ENCODE results near the gene FAM174C.

FAM174C gene

DNA sequence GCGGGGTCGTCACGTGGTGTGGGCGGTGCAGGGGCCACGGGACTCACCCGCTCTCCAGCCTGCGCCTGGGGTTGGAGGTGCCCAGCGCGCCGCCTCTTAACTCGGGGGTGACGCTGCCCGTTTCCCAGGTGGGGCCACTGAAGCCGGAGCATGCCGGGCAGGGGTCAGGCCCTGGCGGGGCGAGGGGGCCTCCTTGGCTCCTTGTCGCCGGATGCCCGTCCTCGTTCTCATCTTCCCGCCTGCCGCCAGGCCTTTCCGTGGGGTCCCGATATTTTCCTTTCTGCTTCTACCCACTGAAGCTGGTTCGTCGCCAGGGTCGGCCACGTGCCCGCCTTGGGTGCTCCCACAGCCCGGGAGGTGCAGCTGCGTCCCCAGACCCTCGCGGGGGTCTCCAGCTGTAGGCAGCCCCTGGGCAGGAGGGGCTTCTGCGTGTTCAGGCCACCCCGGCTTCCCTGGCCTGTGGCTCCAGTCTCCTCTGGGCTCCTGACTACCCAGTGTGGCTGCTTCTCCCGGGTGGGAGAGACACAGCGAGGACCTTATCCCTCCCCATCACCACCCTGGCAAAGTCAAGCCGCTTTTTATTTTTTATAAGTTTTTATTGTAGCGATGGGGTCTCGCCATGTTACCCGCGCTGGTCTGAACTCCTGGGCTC is 772 bp downstream of the FAM174C start:
- DNase-seq = no peak

DNA sequence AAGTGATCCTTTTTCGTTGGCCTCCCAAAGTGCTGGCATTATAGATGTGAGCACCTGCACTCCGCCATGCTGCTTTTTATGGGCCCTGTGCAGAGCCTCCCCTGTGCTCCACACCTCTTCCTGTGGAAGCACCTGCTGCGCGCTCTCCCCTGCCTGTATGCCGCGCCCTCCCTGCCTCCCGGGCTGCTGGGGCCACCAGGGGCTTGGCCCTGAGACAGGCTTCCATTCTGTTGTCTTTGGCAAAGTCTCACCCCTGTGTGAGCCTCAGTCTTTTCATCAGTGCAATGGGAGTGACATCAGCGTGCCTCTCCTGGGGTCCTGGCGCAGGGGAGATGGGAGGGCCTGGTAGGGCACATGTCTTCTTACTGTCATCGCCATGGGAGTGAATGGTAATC is 1.3 kb downstream of the FAM174C start:
- DNase-seq = peak; percentile 41

GRCh38 chr19:1277061-1277460 is 1.7 kb downstream of the FAM174C start:
- DNase-seq = no peak

DNA sequence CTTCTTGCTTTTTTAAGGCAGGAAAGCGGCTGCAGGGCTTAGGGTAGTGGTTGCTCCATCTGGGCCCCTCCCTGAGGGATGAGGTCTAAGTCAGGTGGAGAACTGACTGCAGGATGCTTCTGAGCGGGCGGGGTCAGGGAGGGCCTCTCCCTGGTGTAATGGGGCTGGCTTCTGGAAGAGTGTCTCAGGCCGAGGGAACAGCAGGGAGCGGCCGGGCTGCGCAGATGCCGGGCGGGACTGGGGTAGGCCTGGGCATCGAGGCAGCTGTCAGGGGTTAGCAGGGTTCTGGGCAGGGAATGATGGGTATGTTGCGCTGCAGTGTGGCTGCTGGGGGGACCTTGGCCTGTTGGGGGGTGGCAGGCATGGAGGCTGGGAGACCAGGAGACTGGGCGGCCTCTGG is 2.7 kb downstream of the FAM174C start:
- no peak for DNase-seq

DNA sequence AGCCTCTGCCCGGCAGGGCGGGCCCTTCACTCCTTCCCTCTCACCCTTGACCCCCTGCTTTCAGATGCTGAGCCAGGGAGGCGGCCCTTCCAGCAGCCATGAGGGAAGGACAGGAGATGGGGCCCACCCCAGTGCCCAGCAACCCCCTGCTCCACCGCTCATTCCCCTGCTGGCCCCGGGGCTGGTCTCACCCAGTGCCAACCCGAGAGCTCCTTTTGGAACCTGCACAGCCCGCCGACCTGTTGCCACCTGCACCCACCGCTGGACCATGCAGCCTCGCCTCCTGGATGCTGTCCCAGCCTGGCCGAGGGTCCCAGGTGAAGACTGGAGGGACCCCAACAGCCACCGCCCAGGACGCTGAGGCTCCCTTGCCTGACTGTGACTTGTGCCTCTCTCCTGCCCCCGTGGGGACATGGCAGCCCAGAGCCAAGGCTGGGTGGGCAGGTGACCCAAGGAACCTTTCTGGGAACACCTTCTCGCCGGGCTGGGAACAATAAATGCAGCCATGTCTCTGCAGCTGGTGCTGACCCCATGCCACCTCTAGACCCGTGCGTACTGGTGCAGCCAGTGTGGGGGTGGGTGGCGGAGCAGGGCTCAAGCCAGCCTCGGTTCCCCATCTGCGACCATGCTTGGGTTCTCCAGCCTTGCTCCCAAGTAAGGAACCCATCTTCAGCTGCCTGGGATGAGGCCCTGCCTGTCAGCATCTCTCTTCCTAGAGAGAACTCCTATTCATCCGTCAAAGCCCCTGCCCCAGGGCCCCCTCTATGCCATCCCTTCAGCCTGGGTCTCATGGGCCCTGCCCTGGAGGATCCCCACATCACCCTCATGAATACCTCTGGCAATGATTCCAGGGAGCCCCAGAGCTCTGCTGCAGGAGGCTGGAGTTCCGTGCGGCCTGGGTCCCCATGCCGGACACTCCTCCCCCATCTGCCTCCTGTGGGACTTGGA is 3.7 kb downstream of the FAM174C start:
- DNase-seq = no peak

DNA sequence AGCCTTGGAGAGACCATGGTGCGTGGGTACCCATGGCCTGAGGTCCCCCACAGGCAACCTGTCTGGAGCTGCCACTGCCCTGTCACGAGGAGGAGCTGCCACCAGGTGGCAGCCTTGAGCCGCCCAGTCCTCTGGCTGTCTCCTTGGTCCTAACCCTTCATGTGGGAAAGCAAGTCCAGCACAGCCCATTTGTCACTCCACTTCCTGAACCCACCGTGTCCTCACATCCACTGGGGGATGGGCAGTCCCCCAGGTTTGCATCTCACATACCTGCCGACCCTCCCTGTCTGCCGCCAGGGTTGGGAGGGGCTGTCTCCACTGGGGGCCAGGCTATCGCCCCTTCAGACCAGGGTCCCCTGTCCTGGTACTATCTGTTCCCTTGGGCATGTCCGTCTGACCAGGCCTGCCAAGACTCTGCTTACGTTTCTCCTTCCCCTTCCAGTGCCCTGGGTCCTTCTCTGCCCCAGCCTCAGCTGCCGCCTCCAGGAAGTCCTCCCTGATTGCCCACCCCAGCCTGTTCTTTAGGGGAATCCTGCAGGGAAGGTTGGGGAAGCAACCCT is 4.5 kb downstream of the FAM174C start:
- peak; percentile 83 for DNase-seq

- DNase-seq = no peak
These were observed 5.6 kb downstream of the FAM174C start for GRCh38 chr19:1280636-1281568.

GRCh38 chr19:1281569-1282287 is 6.4 kb downstream of the FAM174C start:
- DNase-seq = no peak

DNA sequence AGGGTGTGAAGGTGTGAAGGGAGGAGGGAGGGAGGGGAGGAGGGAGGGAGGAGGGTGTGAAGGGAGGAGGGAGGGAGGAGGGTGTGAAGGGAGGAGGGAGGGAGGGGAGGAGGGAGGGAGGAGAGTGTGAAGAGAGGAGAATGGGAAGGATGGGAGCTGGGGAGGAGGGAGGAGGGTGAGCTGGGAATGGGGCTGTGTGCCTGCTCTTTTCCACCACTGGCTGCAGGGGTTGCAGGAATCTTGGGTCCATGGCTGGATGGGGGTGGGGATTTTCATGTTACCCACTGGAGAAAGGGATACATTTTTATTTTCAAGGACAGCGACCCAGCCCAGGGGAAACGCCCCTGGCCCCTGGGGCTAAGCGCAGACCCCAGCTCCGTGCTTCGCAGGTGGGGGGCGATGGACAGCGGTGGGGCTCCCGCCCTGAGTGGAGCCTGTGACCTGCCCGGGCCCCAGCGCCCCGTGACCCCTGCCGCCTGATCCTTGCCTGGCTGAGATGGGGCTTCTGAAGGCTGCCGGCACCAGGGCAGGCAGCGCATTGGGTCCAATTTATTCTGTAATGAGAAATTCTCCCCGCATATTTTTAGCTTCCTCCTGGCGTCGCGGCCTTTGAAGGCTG is 7.4 kb downstream of the FAM174C start:
- no peak for DNase-seq

- no peak for DNase-seq
These were observed 8.0 kb downstream of the FAM174C start for GRCh38 chr19:1283207-1283916.

DNA sequence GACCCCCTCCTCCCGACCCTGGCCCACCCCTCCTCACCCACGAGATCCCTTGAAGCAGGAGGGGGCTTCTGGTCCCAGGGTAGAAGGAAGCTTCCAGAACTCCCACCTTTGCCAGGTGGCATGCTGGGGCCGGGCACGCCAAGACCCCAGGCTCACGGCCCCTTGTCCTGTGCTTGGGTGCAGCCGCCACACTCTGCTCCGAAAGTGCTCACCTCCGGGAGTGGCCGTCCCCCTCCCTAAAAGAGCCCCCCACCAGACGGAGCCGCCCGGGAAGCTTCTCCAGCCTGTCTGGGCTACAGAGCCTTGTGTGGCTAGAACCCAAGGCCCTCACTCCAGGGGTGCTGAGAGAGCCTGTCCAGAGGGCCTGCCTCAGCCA is 8.6 kb downstream of the FAM174C start:
- DNase-seq = no peak

DNA sequence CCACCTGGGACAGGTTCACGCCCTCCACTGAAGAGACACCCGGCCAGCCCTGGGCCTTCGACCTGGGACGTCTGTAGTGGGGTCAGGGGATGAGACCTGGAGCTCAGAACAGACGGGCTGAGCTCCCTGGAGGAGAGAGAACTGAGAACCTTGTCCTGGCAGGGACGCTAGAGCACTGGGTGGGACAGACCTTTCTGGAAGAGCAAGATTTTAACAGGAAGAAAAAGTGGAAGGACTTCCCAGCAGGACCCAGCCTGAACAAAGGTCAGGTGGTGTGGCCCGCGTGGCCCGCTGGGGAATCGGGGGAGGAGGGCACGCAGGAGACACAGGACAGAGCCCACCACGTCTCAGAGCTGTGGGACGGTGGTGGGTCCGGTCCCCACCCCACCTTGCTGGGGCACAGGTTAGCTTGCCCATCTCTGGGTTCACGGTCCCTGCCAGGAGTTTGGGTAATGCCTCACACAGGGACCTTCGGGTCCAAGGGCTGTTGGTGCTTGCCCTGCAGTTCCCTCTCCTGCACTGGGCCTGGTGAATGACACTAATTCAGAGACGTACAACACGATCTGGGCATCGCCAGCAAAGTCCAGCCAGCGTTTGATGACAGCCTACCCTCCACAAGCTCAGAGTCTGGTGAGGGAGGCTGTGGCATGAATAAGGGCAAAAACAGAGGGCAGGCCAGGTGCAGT is 9.1 kb downstream of the FAM174C start:
- DNase-seq = no peak

DNA sequence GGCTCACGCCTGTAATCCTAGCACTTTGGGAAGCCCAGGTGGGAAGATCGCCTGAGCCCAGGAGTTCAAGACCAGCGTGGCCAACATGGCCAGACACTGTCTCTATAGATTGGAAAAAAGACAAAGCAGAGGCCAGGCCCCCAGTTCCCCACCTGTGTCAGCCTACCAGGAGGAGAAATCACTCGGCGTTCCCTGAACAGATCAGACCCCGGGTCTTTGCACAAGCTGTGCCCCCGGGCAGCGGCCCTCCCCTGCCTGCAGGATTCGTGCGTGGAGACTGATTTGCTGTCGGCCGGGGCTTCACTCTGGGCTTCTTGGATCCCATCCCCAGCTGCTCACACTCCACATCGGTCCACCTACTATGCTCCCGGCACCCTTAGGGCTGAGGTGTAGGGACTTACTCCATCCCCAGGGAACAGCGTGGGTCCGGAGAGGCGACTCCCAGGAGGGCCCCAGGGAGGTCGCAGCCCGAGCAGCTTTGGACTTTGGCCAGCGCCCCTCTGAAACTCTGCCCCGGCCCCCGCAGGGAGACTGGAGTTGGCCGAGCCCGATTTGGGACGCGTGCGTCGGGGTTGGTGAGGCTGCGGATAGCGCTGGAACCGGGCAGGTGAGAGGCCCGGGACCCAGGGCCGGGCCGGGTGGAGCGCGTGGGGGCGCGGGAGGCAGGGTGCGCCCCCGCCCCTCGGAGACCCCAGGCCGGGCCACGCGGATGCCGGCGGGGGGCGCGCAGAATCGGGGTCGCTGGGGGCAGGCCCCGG is 9.8 kb downstream of the FAM174C start:
- no peak for DNase-seq

DNA sequence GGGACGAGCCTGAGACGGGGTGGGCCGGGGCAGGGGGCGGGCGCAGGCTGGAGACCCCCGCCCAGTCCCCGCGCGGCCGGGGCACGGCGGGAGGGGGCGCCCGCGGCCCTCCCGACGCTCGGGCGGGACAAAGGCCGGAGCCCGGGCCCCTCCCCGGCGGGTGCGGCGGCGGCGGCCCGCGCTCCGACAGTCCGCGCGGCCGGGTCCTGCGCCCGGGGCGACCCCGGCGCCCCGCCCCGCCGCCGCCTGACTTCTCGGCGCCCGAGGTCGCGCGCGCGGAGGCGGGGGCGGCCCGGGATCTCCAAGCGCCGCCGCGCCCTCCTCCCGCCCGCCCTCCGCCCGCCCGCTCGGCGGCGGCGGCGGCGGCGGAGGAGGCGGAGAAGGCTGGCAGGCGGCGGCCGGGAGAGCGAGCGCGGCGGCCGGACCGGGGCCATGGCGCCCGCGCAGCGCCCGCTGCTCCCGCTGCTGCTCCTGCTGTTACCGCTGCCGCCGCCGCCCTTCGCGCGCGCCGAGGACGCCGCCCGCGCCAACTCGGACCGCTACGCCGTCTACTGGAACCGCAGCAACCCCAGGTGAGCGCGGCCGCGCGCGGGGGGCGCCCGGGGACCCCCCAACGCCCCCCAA is 10.5 kb downstream of the FAM174C start, which contains the start of gene EFNA2:
EFNA2 (plus strand) TSS at position 137 of the 624 bp plus-strand sequence; CDS start at position 433, 296 bp downstream.
- no peak for DNase-seq

- no peak for DNase-seq
These were observed 11.4 kb downstream of the FAM174C start for GRCh38 chr19:1286487-1287353.

DNA sequence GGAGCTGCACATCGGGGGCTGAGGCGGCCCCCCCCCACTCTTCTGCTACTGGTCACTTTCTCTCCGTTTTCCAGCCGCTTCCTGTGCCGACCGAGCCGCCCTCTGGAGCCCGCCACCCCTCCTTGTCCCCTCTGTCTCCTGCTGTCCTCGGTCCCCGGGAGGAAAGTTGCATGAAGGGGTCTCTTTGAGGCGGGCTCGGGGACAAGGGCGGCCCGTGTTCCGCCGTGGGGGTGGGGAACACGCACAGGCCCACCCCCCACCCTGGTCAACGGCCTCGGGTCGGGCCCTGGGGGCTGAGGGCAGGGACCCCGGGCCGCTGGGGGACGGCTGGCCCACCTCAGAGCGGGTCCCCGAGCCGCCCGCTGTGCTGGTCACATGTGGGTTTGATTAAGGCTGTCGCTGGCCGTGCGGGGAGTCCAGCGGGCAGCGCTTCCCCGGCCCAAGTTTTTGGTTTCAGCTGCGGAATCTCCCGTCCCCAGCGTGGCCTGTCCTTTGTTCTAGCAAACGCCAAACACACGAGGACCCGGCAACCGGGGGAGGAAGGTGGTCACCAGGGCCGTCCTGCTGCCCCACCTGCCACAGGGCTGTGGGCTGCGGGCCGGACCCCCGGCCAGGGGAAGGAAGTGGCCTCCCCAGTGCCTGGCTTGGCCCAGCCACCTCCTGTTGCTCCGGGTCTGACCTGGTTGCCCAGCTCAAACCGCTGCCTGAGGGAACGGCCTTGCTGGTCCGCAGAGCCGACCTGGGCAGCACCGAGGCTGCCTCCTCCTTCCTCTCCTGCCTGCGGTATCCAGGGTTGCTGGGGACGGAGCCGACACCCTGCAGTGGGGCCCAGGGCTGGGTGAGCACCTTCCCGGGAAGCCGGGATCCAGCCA is 12.3 kb downstream of the FAM174C start:
- DNase-seq = no peak

DNA sequence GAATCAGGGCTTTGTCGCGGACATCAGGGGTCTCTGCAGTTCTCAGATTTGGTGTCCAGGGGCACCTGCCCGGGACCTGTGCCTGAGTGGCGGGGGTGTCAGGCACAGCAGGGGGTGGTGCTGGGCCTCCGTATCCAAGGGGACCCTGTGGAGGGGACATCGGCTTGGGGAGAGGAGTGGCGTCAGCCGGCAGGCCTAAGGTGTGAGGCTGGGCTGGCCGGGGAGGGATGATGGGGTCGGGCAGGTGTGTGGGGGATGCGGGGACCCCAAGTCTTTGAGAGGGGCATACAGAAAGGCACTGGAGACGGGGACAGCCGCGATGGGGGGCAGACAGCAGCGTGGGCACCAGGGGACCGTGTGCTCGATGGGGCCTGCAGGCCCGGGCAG is 12.9 kb downstream of the FAM174C start:
- DNase-seq = no peak

All from CD4-positive, alpha-beta T cell treated with Interleukin-21 for 1 hour (primary cell).